PC-3 (cell line): ENCODE measurements around the gene PCSK5.

Source experiments
- EZH2 ChIP-seq: fragments of 300-600 bp; sonication (generic); IDR thresholded peaks from one replicate; pipeline ENCODE4 v1.6.1; 2017; ENCODE audit warnings: antibody characterized with exemption, mild to moderate bottlenecking, low read length; ENCODE audit not compliant: unreplicated experiment
- EZH2phosphoT487 ChIP-seq: fragments of 300-600 bp; sonication (generic); IDR thresholded peaks from 2 replicates; pipeline ENCODE4 v1.6.1; 2018; ENCODE audit warnings: mild to moderate bottlenecking, antibody characterized with exemption, low read length, borderline replicate concordance
- TF ChIP-seq, protein P1 (sequence below): fragments of 300-600 bp; sonication (generic); conservative IDR thresholded peaks from 2 replicates; pipeline ENCODE4 v1.5.1; 2017; ENCODE audit warnings: antibody characterized with exemption, low read depth, mild to moderate bottlenecking, low read length

DNA sequence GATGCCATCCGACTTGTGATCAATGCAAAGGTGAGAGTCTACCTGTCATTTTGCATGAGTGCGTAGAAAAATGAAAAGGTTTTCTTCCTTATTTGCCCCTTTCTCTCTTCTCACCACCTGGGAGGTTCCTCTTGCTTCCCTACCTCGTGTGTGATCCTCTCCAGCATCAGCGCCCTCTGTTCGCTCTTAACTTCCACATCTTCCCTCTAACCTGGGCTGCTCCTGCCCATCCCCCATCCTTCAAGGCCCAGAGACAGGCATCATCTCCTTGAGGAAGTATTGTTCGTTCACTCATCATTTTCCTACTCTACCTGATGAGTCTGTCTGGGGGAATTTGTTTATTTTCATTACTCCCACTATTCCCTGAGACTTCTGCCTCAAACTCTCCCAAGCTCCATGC, 447.9 kb downstream of the PCSK5 start:
- TF ChIP-seq, protein P1, sequence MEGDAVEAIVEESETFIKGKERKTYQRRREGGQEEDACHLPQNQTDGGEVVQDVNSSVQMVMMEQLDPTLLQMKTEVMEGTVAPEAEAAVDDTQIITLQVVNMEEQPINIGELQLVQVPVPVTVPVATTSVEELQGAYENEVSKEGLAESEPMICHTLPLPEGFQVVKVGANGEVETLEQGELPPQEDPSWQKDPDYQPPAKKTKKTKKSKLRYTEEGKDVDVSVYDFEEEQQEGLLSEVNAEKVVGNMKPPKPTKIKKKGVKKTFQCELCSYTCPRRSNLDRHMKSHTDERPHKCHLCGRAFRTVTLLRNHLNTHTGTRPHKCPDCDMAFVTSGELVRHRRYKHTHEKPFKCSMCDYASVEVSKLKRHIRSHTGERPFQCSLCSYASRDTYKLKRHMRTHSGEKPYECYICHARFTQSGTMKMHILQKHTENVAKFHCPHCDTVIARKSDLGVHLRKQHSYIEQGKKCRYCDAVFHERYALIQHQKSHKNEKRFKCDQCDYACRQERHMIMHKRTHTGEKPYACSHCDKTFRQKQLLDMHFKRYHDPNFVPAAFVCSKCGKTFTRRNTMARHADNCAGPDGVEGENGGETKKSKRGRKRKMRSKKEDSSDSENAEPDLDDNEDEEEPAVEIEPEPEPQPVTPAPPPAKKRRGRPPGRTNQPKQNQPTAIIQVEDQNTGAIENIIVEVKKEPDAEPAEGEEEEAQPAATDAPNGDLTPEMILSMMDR: no peak
- TF ChIP-seq EZH2 (no peak), EZH2phosphoT487 (no peak)
